GM10266 (cell line): ENCODE measurements around the gene CRCP.

ENCODE experiments used
- DNase-seq: peaks from one replicate; pipeline ENCODE4 v3.0.0; 2012; ENCODE audit errors: extremely low spot score
- CTCF ChIP-seq: IDR thresholded peaks from 2 replicates; pipeline ENCODE4 v1.5.1; 2012; ENCODE audit warnings: mild to moderate bottlenecking, low read depth; ENCODE audit not compliant: control insufficient read depth, insufficient read depth; ENCODE audit errors: missing control alignments

The CRCP gene

GRCh38 chr7:66185680-66186187, 71.1 kb downstream of the CRCP start:
- no peak for DNase-seq
- no peak for TF ChIP-seq CTCF

- DNase-seq = no peak
- no peak for TF ChIP-seq CTCF
Observed at GRCh38 chr7:66186991-66187390, 72.3 kb downstream of the CRCP start.

- no peak for DNase-seq
- TF ChIP-seq CTCF = no peak
Observed at GRCh38 chr7:66187905-66188304, 73.3 kb downstream of the CRCP start.

GRCh38 chr7:66188645-66189044, 74.0 kb downstream of the CRCP start:
- DNase-seq = no peak
- TF ChIP-seq CTCF = no peak

- TF ChIP-seq CTCF = no peak
- DNase-seq = no peak
Observed at GRCh38 chr7:66189695-66190503, 75.3 kb downstream of the CRCP start.

- no peak for DNase-seq
- TF ChIP-seq CTCF = no peak
Observed at GRCh38 chr7:66190504-66190857, 75.8 kb downstream of the CRCP start.

GRCh38 chr7:66193146-66193725, 78.6 kb downstream of the CRCP start:
- DNase-seq = no peak
- no peak for TF ChIP-seq CTCF
